ENCODE data around the gene VIL1.

DNA sequence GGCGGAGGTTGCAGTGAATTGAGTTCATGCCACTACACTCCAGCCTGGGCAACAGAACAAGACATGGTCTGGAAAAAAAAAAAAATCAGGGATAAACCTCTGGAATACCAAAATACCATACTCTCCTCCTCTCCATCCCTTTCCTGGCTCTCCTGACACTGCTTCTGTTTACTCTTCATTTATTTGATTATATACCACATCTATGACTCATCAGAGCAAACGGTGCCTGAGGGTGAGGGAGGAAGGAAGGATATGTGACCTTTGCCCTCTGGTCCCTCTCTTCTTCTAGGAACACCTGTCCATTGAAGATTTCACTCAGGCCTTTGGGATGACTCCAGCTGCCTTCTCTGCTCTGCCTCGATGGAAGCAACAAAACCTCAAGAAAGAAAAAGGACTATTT lies 30.0 kb downstream of the VIL1 start:
- TF ChIP-seq EZH2phosphoT487 (conservative IDR thresholded peaks at IDR 0.05; ENCODE audit: low read length) = no peak
- TF ChIP-seq, protein P1, sequence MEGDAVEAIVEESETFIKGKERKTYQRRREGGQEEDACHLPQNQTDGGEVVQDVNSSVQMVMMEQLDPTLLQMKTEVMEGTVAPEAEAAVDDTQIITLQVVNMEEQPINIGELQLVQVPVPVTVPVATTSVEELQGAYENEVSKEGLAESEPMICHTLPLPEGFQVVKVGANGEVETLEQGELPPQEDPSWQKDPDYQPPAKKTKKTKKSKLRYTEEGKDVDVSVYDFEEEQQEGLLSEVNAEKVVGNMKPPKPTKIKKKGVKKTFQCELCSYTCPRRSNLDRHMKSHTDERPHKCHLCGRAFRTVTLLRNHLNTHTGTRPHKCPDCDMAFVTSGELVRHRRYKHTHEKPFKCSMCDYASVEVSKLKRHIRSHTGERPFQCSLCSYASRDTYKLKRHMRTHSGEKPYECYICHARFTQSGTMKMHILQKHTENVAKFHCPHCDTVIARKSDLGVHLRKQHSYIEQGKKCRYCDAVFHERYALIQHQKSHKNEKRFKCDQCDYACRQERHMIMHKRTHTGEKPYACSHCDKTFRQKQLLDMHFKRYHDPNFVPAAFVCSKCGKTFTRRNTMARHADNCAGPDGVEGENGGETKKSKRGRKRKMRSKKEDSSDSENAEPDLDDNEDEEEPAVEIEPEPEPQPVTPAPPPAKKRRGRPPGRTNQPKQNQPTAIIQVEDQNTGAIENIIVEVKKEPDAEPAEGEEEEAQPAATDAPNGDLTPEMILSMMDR (IDR thresholded peaks at IDR 0.05; ENCODE audit: insufficient read depth, low read length, poor library complexity, severe bottlenecking) = no peak

All from SU-DHL-6 (cell line).